ENCODE results near the gene MTMR12. TPM values are rescaled to one million over a fixed set of nuclear protein-coding genes. Genes with fewer than 3 reads are reported as not detected.
A peak's percentile ranks its signal among the peaks of the same experiment; 100 is the strongest.

The MTMR12 gene
- total RNA-seq, 1 experiment from 2014 or later, result 16.0 TPM

GRCh38 chr5:32303755-32304120, 9.0 kb downstream of the MTMR12 start:
- intact Hi-C loops (cut with micrococcal nuclease), result no loop called here
- Histone ChIP-seq H3K9me2 (replicated peaks; ENCODE audit: low read length) (no peaks in the 10 kb centered on the region), H3F3A (ENCODE audit: low read length, unreplicated experiment) (no peaks in the 10 kb centered on the region), H4K20me1 (ENCODE audit: low read length) (peaks cover 6% of the 10 kb centered on the region; the same call in 1 of the 2 replicates), H3K27me3 (ENCODE audit: low read length) (no peaks in the 10 kb centered on the region), H3K27ac (ENCODE audit: low read length) (no peak overlapping the region), H2AFZ (ENCODE audit: low read length) (no peak overlapping the region), H3K4me2 (ENCODE audit: low read length) (no peak overlapping the region), H3K79me2 (ENCODE audit: low read length) (peaks cover 96% of the 10 kb centered on the region), H3K4me3 (ENCODE audit: low read length) (no peak overlapping the region), H3K4me1 (ENCODE audit: insufficient read depth, low read length) (no peaks in the 10 kb centered on the region), H3K9ac (ENCODE audit: low read length) (no peak overlapping the region), H3K36me3 (ENCODE audit: low read depth, low read length) (no peaks in the 10 kb centered on the region), H3K9me3 (ENCODE audit: low read length) (no peaks in the 10 kb centered on the region)
- ChIA-PET CTCF (interaction anchor here (0.6 kb wide), 1 partner anchor 71 kb away, joined by 4 read pairs; no protein-coding TSS in a partner anchor), POLR2A (ENCODE audit: unreplicated experiment) (no interaction called here)
- BruUV-seq (replicated peaks), result no TSS peak
- DNase-seq, result no peak
- no peak for TF ChIP-seq EZH2phosphoT487 (IDR thresholded peaks at IDR 0.05; ENCODE audit: borderline replicate concordance, low read length)
- TF ChIP-seq, protein P1, sequence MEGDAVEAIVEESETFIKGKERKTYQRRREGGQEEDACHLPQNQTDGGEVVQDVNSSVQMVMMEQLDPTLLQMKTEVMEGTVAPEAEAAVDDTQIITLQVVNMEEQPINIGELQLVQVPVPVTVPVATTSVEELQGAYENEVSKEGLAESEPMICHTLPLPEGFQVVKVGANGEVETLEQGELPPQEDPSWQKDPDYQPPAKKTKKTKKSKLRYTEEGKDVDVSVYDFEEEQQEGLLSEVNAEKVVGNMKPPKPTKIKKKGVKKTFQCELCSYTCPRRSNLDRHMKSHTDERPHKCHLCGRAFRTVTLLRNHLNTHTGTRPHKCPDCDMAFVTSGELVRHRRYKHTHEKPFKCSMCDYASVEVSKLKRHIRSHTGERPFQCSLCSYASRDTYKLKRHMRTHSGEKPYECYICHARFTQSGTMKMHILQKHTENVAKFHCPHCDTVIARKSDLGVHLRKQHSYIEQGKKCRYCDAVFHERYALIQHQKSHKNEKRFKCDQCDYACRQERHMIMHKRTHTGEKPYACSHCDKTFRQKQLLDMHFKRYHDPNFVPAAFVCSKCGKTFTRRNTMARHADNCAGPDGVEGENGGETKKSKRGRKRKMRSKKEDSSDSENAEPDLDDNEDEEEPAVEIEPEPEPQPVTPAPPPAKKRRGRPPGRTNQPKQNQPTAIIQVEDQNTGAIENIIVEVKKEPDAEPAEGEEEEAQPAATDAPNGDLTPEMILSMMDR (conservative IDR thresholded peaks at IDR 0.05; ENCODE audit: low read depth, low read length), result no peak
- no peak for TF ChIP-seq EZH2 (IDR thresholded peaks at IDR 0.05; ENCODE audit: low read length, unreplicated experiment)
- ATAC-seq, result no peak

- Histone ChIP-seq H3K4me1 (ENCODE audit: insufficient read depth, low read length) (no peaks in the 10 kb centered on the region), H3K79me2 (ENCODE audit: low read length) (peaks cover 89% of the 10 kb centered on the region)
- POLR2A ChIA-PET (ENCODE audit: unreplicated experiment), result no interaction called here
These were observed 9.6 kb downstream of the MTMR12 start for GRCh38 chr5:32302835-32303754.

More at GRCh38 chr5:32302835-32303754, 9.6 kb downstream of the MTMR12 start:
- Histone ChIP-seq H3K9me2 (replicated peaks; ENCODE audit: low read length) (no peaks in the 10 kb centered on the region), H3K9me3 (ENCODE audit: low read length) (no peaks in the 10 kb centered on the region), H3K4me2 (ENCODE audit: low read length) (no peak overlapping the region), H3K27me3 (ENCODE audit: low read length) (no peaks in the 10 kb centered on the region), H3K4me3 (ENCODE audit: low read length) (no peak overlapping the region), H4K20me1 (ENCODE audit: low read length) (peaks cover 6% of the 10 kb centered on the region; the same call in 1 of the 2 replicates), H3F3A (ENCODE audit: low read length, unreplicated experiment) (no peaks in the 10 kb centered on the region), H3K27ac (ENCODE audit: low read length) (no peak overlapping the region), H2AFZ (ENCODE audit: low read length) (no peak overlapping the region), H3K9ac (ENCODE audit: low read length) (no peak overlapping the region), H3K36me3 (ENCODE audit: low read depth, low read length) (no peaks in the 10 kb centered on the region)
- CTCF ChIA-PET, result interaction anchor here (0.6 kb wide), 1 partner anchor 70 kb away, joined by 4 read pairs; no protein-coding TSS in a partner anchor
- no TSS peak for BruUV-seq (replicated peaks)
- no peak for TF ChIP-seq EZH2phosphoT487 (IDR thresholded peaks at IDR 0.05; ENCODE audit: borderline replicate concordance, low read length)
- TF ChIP-seq, protein P1 (conservative IDR thresholded peaks at IDR 0.05; ENCODE audit: low read depth, low read length), result no peak
- TF ChIP-seq EZH2 (IDR thresholded peaks at IDR 0.05; ENCODE audit: low read length, unreplicated experiment), result no peak
- intact Hi-C loops (cut with micrococcal nuclease), result no loop called here
- DNase-seq, result no peak
- peak; percentile 54; the same call in 1 of the 2 replicates for ATAC-seq

Data from PC-3 (cell line).